Stimulated activated CD4-positive, alpha-beta T cell treated with anti-CD3 and anti-CD28 coated beads, Interleukin-2, amount 100 ng/mL, for 4 hours (primary cell): ENCODE results near the gene YIPF2.

Experiments used
- DNase-seq: peaks from one replicate; pipeline ENCODE4 v3.0.0-alpha.2; 2020; ENCODE audit warnings: low read depth

The YIPF2 gene

GRCh38 chr19:10874024-10874423 is 54.4 kb downstream of the YIPF2 start:
- no peak for DNase-seq

- peak; percentile 30 for DNase-seq
Measured at GRCh38 chr19:10872546-10873107, 55.8 kb downstream of the YIPF2 start.
